HG02759 (cell line): ENCODE data around the gene APOO.

ENCODE experiments used
- ATAC-seq: cut with Tn5 transposase; IDR thresholded peaks from one replicate; pipeline ENCODE4 v1.9.1; 2021; ENCODE audit warnings: mild to moderate bottlenecking, moderate library complexity; ENCODE audit not compliant: unreplicated experiment

Gene APOO

DNA sequence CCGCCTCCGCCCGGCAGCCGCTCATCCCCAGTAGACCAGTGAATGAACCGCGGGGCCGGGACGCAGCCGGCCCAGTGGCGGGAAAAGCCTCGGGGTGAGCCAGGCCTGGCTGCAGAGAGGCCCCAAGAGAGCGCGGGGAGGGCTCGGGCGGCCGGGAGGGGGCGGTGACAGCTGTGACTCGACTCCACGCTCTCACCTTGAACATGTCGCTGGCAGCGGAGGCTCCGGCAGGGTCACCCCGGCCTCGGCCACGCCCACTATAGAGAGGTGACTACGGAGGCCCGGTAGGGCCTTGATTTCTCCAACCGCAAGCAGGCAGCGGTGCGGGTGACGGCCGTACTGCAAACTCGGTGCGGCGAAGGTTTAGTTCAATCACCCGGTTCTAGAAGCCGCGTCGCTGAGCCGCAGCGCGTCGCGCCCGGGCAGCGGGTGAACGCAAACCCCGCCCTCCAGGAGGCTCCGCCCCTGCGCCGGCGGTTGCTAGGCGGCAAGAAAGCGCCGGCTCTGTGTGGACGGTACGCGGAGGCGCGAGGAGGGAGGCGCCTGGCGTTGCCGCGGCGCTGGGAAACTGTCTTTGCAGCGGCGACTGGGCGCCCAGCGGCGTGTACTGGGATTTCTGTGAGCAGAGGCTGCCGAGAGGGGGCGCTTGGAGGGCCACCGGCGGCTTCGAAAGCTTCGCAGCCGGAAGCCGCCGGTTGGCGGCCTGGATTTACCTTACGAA is at the start of gene APOO, which contains the start of gene CXorf58:
Gene APOO, minus strand, starts transcription at position 441 of the 721 bp plus-strand sequence. Its CDS starts 236 bp downstream, at position 205.
Gene CXorf58, plus strand, starts transcription at position 509 of the 721 bp plus-strand sequence. CDS start 2,297 bp downstream, outside the sequence.
- ATAC-seq: peak; percentile 93

DNA sequence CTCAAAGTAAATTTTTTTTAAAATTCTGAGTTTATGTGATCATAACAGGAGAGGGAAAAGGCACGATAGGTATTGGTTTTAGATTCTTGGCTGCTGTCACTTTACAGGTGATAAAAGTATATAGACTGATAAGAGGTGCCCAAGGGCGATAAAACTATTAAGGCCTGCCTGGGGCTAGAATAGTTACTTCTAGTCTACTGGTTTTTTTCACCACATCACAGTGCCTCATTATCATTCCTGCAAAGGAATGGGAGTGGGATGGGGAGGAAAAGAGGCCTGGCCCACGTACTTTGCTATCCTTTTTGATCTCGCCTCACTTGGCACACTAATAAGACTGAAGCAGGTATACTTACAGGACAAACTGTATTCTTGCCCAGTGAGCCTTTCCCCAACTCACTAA is 46.7 kb upstream of the APOO start:
- no peak for ATAC-seq

DNA sequence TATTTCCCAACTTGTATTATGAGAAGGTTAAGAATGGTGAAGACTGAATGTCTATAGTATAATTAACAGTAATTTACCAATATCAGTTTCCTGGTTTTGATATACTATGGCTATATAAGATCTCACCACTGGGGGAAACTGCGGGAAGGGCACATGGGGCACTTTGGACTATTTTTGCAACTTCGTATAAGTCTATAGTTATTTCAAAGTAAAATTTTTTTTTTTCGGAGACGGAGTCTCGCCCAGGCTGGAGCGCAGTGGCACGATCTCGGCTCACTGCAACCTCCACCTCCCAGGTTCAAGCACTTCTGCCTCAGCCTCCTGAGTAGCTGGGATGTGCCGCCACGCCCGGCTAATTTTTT is 46.2 kb upstream of the APOO start:
- no peak for ATAC-seq

DNA sequence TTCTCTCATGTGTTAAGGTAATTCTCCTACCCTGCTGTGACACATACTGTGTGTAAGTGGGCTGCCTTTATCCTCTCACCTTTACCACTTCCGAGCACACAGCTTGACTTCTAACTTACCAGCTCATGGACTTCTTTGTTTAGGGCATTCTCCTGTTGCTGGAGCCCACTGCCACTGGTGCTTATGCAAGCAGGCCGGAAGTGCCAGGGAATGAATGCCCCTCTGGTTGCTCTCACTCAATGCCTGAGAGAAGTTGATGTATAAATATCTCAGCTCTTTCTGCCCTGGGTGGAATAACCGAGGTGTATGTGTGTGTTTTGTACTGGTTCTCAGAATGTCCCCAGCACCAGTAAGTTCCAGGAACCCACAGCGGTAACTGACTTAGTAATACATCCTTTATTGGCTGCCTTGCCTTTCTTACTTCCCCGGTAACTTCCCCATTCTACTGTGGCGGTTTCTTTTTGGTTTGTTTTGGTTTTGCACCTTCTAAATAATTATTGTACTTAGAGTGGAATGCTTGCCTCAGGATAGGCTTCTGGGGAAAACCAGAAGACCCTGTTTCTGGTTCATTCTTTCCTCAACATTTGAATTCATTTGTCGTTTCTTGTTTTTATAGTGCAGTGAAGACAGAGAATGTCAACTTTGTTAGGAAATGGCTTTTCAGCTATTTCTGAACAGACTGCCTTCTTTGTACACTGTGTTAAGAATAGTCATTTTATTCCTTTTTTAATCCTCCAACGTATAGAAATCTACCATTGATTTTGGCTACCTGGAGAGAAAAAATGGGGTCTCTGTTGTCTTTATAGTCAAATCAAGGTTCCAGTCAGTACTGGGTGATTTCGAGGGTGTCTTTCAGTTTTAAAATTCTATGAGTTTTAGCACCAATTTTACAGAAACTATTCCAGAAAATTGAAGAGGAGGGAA is 45.5 kb upstream of the APOO start:
- peak; percentile 94 for ATAC-seq

- no peak for ATAC-seq
These were observed 44.7 kb upstream of the APOO start for GRCh38 chrX:23952391-23952790.

DNA sequence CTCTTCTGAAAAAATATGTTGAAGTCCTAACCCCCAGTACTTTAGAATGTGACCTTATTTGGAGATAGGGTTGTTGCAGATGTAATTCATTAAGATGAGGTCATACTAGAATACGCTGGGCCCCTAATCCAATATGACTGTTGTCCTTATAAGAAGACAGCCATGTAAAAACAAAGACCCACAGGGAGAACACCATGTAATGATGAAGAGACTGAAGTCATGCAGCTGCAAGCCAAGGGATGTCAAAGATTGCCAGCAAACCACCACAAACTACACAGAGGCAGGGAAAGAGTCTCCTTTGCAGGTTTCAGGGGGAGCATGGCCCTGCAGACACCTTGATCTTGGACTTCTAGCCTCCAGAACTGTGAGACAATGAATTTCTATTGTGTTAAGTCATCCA is 37.5 kb upstream of the APOO start:
- ATAC-seq: no peak

DNA sequence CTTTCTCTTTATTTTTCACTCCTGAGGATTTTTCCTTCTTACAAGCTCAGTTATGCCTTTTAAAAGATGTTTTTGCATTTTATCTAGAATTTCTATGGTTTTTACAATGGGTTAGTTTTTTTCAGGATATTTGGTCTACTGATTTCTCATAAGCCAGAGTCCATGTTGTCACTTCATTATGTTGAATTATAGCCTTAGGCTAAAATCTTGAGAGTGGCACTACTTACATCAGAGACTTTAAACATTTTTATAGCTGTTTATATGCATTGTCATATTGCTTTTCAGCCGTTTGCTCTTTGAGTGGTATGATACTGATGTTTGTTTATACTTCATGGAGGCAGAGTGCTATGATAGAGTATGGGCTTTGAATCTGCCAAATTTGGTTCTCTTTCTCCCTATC is 36.5 kb upstream of the APOO start:
- no peak for ATAC-seq

- ATAC-seq: no peak
These were observed 31.5 kb upstream of the APOO start for GRCh38 chrX:23939203-23939602.

DNA sequence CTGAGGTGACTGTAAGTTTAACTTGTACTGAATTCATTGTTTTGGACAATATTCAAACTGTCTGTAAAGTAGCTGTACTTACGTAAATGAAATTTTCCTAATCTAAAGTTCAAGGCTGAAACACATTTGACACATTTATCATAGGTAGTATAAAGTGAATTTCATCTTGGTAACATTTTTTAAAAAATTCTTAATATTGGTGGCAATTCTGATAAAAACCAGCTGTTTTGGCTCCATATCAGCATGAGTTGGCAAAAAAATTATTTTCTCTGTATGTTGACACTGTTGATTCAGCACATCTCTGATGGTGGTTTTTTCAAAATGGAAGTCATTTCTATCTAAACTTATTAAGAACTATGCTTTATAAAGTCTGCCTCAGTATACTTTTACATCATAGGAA is 31.0 kb upstream of the APOO start:
- no peak for ATAC-seq

- ATAC-seq: no peak
These were observed 29.4 kb upstream of the APOO start for GRCh38 chrX:23937100-23937499.

- no peak for ATAC-seq
These were observed 28.4 kb upstream of the APOO start for GRCh38 chrX:23936180-23936579.

DNA sequence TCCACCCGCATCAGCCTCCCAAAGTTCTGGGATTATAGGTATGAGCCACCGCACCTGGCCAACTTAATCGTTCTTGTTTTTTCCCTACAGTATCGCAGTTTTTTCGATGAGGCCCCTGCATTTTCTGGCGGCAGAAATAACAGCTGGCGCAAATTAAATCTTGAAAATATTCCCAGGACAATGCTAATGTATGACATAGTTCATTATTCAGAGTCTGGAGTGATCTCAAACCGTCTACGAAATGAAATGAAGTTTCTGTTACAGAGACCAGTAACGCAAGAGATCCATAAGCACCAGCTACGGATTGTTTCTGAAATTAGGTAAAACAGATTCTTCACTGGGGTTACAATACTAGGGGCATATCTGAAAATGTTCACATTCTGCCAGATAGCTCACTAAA is 27.4 kb upstream of the APOO start:
- no peak for ATAC-seq

GRCh38 chrX:23932046-23932445 is 24.3 kb upstream of the APOO start:
- ATAC-seq: no peak

DNA sequence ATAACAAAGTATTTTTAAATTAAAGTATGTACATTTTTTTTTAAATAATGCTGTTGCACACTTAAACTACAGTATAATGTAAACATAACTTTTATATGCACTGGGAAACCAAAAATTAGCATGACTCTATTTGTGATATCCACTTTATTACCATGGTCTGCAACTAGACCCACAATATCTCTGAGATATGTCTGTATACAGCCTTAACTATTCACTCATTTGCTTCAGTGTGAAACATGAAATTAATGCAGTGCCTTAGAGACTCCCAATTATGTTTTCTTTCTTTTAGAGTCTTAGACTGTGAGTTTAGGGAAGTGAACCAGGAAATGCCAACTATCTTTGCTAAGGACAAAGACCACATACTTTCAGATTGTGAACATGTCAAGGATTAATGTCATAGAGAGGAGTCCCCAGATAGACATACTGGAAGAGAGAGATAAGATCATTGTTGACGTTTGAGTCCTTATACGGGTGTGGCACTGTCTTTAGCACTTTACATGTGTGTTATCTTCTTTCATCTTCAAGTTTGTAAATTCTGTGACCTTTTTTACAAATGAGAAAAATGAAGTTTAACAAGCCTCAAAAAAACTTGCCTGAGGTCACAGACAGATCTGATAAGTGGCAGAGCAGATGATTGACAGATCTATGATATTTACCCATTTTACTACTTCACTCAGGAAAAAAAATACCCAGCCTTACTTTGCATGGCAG is 23.3 kb upstream of the APOO start:
- ATAC-seq: no peak

GRCh38 chrX:23926015-23926414 is 18.3 kb upstream of the APOO start:
- ATAC-seq: no peak

- ATAC-seq: no peak
These were observed 12.1 kb upstream of the APOO start for GRCh38 chrX:23919706-23920320.

DNA sequence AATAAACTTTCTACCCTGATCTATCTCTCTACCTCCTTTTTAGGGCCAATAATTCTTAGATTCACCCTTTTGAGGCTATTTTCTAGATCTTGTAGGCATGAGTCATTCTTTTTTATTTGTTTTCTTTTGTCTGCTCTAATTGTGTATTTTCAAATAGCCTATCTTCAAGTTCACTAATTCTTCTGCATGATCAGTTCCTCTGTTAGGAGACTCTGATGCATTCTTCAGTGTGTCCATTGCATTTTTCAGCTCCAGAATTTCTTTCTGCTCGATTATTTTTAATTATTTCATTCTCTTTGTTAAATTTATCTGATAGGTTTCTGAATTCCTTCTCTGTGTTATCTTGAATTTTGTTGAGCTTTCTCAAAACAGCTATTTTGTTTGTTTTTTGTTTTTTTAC is 11.4 kb upstream of the APOO start:
- ATAC-seq: no peak

GRCh38 chrX:23911126-23911835 is 3.5 kb upstream of the APOO start:
- no peak for ATAC-seq

DNA sequence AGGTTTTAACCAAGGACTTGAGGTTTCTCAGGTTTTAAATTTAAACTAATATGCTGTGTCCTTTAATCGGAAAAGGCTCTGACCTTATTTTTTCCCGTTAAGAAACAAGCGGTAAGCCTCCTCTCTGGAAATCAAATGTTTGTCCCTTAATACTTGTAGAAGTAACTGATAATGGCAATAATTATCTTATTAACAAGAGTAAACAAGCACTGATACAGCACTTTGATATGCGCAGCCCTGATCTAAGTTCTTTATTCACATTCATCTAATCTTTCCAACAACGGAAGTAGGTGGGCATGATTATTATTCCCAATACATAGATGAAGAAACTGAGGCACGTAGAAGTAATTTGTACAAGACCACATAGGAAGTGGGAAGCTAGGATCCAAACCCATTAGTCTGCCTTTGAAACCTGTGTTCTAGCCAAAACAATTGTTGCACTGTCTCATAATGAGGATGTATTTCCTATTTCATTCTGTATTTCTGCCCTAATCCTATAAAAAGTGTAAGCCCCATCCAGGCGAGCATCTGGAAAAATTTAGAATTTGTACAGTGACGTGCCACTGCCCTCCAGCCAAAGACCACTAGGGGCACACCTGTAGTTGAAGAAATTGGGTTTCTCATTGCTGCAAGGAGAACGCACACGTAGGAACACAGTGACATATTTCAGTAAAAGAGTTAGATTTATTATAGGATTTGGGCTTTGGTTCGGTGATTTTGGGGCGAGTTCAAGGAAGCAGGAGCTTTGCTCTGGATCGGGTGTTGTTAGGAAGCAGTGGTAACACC is 674 bp upstream of the APOO start:
- no peak for ATAC-seq

DNA sequence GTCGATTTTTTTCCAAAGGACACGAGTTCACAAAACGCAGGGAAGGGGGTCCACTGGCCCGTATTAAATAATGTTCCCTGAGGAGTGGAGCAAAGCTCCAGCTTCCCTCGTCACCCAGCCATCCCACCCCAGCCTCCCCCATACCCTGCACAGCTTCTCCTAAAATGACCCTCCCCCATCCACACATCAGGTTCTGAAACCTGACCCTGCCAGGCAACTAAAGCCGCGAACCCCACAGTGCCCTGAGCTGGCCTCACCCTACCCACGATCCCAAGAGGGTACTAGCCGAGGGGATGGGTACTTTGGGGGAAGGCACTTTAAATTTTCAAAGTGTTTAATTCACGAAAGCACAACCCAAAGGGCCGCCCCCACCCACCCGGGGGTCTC is 634 bp downstream of the APOO start:
- peak; percentile 8 for ATAC-seq
